GM21737 (cell line): ENCODE measurements around the gene SHISAL1.
"Not testable (repeated sequence)": the region's sequence is repeated elsewhere in the genome, so short reads cannot be mapped to it uniquely, and the experiment has no call there.

Experiments used
- ATAC-seq: cut with Tn5 transposase; IDR thresholded peaks from one replicate; pipeline ENCODE4 v1.9.1; 2021; ENCODE audit warnings: mild to moderate bottlenecking, moderate library complexity; ENCODE audit not compliant: unreplicated experiment

The SHISAL1 gene

GRCh38 chr22:44305455-44305854 lies 7.3 kb downstream of the SHISAL1 start:
- no peak for ATAC-seq

GRCh38 chr22:44304911-44305310 lies 7.8 kb downstream of the SHISAL1 start:
- ATAC-seq = no peak

GRCh38 chr22:44304354-44304753 lies 8.4 kb downstream of the SHISAL1 start:
- ATAC-seq = no peak

- not testable (repeated sequence) for ATAC-seq
Measured at GRCh38 chr22:44302363-44302762, 10.4 kb downstream of the SHISAL1 start.

- no peak for ATAC-seq
Measured at GRCh38 chr22:44301039-44301438, 11.7 kb downstream of the SHISAL1 start.

GRCh38 chr22:44299124-44299523 lies 13.6 kb downstream of the SHISAL1 start:
- ATAC-seq = no peak

- no peak for ATAC-seq
Measured at GRCh38 chr22:44298406-44299091, 14.2 kb downstream of the SHISAL1 start.

- ATAC-seq = no peak
Measured at GRCh38 chr22:44297470-44298061, 15.2 kb downstream of the SHISAL1 start.

GRCh38 chr22:44295406-44295805 lies 17.3 kb downstream of the SHISAL1 start:
- ATAC-seq = no peak

- ATAC-seq = no peak
Measured at GRCh38 chr22:44293876-44294275, 18.9 kb downstream of the SHISAL1 start.

- no peak for ATAC-seq
Measured at GRCh38 chr22:44293034-44293433, 19.7 kb downstream of the SHISAL1 start.

GRCh38 chr22:44292521-44292920 lies 20.2 kb downstream of the SHISAL1 start:
- no peak for ATAC-seq

- ATAC-seq = no peak
Measured at GRCh38 chr22:44291674-44292360, 20.9 kb downstream of the SHISAL1 start.

GRCh38 chr22:44291265-44291664 lies 21.5 kb downstream of the SHISAL1 start:
- ATAC-seq = no peak

- ATAC-seq = no peak
Measured at GRCh38 chr22:44289414-44290171, 23.2 kb downstream of the SHISAL1 start.

- no peak for ATAC-seq
Measured at GRCh38 chr22:44288913-44289312, 23.8 kb downstream of the SHISAL1 start.

GRCh38 chr22:44287741-44288140 lies 25.0 kb downstream of the SHISAL1 start:
- ATAC-seq = no peak

GRCh38 chr22:44287121-44287693 lies 25.5 kb downstream of the SHISAL1 start:
- no peak for ATAC-seq

- no peak for ATAC-seq
Measured at GRCh38 chr22:44286646-44287045, 26.1 kb downstream of the SHISAL1 start.

GRCh38 chr22:44284711-44285110 lies 28.0 kb downstream of the SHISAL1 start:
- no peak for ATAC-seq
